GM12892 (cell line): ENCODE results near the gene TSC22D1.

Source experiments
- POLR2A ChIP-seq: IDR thresholded peaks from 2 replicates; pipeline ENCODE4 v1.6.1; 2011; ENCODE audit warnings: low read depth, low read length, control low read depth
- POLR2AphosphoS5 ChIP-seq: IDR thresholded peaks from 2 replicates; pipeline ENCODE4 v1.6.1; 2011; ENCODE audit warnings: low read depth, low read length, control low read depth
- TAF1 ChIP-seq: IDR thresholded peaks from 2 replicates; pipeline ENCODE4 v1.6.1; 2011; ENCODE audit warnings: low read depth, mild to moderate bottlenecking, control low read depth, low read length, borderline replicate concordance

GRCh38 chr13:44434766-44435141 lies 141.4 kb downstream of the TSC22D1 start:
- TF ChIP-seq POLR2A (no peak), TAF1 (no peak), POLR2AphosphoS5 (no peak)
